Left colon (tissue), 2 donors: ENCODE measurements around the gene MRFAP1. TPM values are rescaled to one million over a fixed set of nuclear protein-coding genes. Genes with fewer than 3 reads are reported as not detected.

Source experiments
- ATAC-seq: fragments of 200-7000 bp; cut with Tn5 transposase; one replicate; pipeline ENCODE4 v1.9.1; 2020; ENCODE audit warnings: mild to moderate bottlenecking, moderate library complexity
- DNase-seq, 2 donors: peaks; one replicate each; pipeline ENCODE4 v3.0.0-alpha.2; 2020
- intact Hi-C, 2 donors: fragments of 100-400 bp; cut with DNase I in 1 of 2; cut with micrococcal nuclease in 1 of 2; formaldehyde crosslinking; loops; one replicate each; pipeline versions ENCODE4 v1.11.2 to v1.14.0; 2022; cut with DNase I, micrococcal nuclease
- total RNA-seq, 2 donors: library from RNA; stranded (reverse); fragmentation: NEBNext Ultra II Directional; extraction: Animal tissue kit (Norgen Biotek cat#: 25700); gene quantifications; one replicate each; pipeline ENCODE4 v1.2.1, GENCODE V29; 2021
- donor health status: DM: no; HTN: no; CAD: no.
- donor health status: DM: yes; HTN: yes; CAD: no.

MRFAP1 gene
- total RNA-seq, 2 donors from 2014 or later = 168 to 169 TPM

DNA sequence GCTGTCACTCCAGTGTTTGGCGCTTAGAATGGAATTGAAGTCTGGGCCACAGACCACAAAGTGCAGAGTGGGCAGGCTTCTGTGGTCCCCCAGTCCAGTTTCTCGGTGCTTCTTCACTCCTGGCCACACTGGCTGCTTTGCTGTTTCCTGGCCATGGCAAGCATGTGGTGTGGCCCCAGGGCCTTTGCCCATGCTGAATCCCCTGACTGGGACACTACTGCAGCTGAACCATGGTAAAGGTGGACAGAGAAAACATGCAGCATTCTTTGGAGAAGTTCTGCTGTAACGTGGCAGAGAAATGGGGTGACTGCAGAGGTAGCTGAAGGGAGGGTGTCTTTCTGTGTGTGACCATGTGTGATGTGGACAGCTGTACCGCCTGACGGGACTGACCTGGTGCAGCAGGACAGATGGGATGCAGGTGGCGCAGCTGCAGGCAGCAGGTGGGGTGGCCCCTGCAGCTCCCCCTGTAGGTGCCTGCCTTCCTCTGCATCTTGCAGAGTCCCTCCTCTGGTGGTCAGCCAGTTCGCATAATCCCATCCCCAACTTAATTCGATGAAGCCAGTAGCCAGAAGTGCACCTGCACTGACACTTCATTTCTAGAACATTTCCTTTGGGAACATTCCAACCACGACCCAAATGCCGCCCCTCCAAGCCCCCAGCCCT is 40.0 kb downstream of the MRFAP1 start:
- ATAC-seq = no peak
- no peak for DNase-seq
- intact Hi-C loops = no loop called here

DNA sequence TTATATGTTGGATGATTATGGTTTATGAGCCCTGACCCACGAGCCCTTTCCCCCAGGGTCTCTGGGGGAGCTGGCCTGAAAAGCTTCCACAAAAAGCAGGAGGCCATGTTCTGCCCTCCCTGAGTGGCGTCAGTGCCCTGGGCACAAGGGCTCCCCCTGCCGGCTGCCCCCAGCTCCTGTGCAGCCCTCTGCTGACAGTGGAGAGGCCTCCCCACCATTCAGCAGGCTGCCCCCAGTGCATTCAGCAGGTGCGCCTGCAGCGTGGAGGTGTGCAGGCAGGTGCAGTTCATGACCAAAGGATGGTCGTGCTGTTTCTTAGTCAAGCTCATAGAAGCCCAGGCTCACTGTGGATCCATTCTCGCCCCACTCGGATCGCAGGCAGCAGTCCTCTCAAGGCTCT is 40.7 kb downstream of the MRFAP1 start:
- intact Hi-C loops = no loop called here
- no peak for DNase-seq
- ATAC-seq = peak; percentile 38

DNA sequence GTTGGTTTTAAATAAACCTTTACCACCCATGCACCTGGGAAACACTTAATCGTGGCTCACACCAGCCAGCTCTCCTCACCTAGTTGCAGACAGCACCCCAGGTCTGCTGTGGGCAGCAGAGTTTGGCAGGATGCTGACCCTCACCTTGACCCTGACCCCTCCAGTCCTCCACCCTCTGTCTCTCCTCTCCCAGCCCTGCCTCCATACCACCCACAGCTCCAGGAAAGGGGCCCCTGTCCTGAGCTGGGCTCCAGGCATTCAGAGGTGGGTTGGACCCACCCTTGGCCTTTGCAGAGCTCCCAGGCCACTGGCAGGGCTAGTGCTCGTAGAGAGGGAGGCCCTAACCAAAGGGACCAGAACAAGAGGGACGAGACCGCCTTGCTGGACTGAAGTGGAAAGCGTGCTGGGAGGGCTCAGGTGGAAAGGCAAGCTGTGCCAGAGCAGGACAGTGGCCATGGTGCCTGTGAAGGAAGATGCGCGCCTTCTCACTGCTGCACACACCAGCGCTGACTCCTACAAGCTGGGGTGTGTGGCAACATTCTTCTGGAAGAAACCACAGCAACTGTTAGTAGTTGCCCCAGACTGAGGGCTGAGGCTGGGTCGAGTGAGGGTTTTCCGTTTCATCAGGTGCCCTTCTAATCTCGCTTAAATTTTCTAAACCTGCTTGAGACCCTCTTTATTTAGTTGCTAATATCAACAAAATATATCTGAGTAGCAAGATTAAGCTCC is 42.5 kb downstream of the MRFAP1 start:
- DNase-seq = no peak
- intact Hi-C loops = no loop called here
- no peak for ATAC-seq

DNA sequence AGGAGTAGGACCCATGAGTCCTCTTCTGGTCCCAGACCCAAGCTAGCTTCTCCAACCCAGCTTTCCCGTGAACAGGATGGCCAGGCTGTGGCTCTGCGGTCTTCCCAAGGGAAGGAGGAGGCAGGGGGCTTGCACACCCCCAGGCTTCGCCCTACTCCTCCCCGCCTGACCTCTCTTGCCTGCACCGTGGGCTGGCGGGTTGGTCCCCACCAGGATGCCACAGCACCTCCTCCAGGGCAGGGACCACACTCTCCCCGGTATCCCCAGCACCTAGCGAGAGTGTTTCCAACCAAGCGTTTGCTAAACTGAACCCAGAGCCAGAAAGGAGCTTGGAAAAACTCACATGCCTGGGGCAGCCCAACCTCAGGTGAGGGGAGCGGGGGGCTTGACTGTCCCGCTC is 44.2 kb downstream of the MRFAP1 start:
- DNase-seq (no peak), ATAC-seq (no peak)
- intact Hi-C loops = no loop called here

DNA sequence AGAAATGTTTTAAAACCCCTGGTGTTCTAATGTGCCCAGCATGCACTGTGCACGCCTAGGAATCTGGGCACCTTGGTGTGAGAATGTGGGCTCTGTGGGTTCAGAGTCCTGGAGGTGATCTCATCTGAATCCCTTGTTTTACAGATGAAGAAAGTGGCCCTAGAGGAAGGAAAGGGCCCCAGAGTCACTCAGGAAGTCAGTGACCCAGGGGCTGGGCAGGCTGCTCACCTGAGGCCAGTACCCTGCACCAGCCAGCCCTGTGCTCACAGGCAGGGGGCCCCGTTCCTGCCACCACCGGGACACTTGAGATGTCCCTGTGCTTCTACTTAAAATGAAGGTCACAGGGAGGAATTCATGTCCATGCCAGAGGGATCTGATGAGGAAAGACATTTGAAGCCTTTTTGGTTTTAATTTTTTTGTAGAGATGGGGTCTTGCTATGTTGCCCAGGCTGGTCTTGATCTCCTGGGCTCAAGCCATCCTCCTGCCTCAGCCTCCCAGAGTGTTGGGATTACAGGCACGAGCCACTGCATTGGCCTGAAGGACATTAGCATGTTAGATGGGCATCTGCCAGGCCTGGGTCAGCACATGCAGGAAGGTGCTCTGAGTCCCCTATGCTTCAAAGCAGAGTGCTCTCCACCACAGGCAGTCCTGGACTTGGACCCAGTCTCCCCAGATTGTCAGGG is 45.8 kb downstream of the MRFAP1 start:
- ATAC-seq = no peak

DNA sequence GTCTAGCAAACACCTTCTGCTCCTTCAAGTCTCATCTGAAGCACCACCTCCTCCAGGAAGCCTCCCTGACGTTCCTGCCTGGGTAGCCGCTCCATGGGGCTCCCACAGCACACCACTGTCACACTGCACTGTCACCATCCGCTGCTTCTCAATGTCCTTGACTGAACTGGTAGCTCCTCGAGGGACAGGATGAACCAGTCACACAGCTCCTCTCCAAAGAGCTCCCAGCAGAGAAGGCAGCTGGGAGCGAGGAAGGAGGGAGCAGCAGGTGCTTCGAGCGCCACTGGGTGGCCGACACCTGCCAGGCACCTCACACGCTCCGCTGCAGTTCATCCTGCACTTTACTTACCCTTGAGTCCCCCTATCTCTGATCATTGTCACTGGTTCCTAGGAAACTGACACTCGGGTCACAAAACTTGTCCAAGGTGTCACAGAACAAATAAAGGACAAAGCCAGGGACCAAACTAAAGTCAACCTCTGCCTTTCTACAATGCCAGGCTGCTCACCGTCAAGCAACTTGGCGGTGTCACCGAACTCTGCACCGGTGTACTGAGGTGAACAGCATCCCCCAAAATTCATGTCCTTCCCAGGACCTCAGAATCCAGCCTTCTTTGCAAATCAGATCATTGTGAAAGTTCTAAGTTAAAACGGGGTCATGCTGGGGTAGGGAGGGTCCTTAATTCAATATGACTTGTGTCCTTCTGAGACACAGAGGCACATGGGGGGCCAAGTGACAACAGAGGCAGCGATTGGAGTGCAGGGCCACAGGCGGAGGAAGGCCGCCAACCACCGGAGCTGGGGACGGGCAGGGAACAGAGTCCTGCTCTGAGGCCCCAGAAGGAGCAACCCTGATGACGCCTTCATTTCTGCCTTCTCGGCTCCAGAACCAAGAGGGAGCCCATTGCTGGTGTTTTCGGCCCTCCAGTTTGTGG is 47.7 kb downstream of the MRFAP1 start:
- peak in 1 of 2 donors; percentile 19 for DNase-seq
- ATAC-seq = no peak
- intact Hi-C loops = no loop called here

More for the DNA sequence above, 45.8 kb downstream of the MRFAP1 start:
- no peak for DNase-seq
- intact Hi-C loops = no loop called here

DNA sequence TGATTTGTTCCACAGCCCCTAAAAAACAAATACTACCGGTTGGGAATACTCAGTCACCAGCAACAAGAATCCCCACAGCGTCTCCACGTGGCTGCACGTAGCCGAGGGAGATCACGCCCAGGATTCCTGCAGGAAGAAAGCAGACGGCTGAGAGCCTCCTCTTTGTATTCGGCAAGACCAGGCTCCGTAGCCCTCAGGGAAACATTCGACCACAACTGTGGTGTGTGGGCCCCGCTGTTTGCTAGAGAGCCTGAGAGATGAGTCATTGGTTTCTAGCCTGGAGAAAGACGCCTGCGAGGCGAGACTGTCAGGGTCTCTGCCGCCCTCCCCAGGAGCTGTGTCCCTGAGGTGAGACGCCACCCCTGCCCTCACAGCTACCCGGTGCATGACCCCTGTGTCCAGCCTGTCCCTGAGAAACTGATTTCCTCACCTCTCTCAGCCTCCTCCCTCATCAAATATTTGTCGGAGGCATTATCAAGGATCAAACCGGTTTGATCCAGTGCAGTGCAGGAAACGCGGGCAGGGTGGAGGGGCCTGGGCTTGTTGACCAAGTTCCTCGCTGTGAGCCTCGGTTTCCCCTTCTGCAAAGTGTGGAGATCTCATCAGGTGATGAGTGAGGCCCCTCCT is 48.5 kb downstream of the MRFAP1 start:
- intact Hi-C loops = no loop called here
- peak; percentile 65 for ATAC-seq
- DNase-seq = peak; percentile 56 to 65

DNA sequence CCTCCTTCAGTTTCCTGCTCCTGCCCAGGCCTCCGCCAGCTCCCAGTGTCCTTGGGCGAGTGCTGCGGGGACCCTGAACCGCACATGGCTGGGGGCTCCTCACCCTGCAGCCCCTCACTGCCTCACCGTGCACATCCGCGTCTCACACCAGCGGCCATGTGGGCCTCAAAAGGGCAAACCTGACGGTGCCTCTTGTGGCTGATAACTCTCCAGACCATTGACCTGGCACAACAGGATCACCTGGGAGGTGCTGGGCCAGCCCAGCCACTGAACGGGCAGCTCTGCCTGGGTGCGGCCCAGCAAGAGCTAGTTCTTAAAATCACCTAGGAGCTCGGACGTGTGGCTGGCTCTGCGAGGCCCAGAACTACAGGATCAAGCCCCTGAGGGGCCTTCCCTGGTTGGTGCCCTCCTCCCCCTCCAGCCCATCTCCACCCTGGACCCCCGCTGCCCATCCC is 49.0 kb downstream of the MRFAP1 start:
- ATAC-seq = peak; percentile 62
- DNase-seq = peak; percentile 48 to 51
- intact Hi-C loops = no loop called here

Other genes with a start within 250 kb of the MRFAP1 start
- gene PPP2R2C, start 168.1 kb upstream of the MRFAP1 start, total RNA-seq = under 1 TPM in 1 of 2 donors, not detected in 1; 0.53 TPM
- 10 to 100 TPM; 33.5 to 40.3 TPM for gene MAN2B2, start 65.5 kb upstream of the MRFAP1 start, total RNA-seq
- gene S100P, start 53.2 kb downstream of the MRFAP1 start, total RNA-seq = 100 to 1,000 TPM; 136 to 390 TPM
- 10 to 100 TPM; 27.1 to 33.7 TPM for gene MRFAP1L1, start 69.2 kb downstream of the MRFAP1 start, total RNA-seq
- gene BLOC1S4, start 75.5 kb downstream of the MRFAP1 start, total RNA-seq = 10 to 100 TPM; 13.3 to 15.0 TPM
- 10 to 100 TPM; 40.7 to 49.4 TPM for gene KIAA0232, start 142.0 kb downstream of the MRFAP1 start, total RNA-seq